Measurements from ENCODE around the gene NTNG1. TPM values are rescaled to one million over a fixed set of nuclear protein-coding genes. Genes with fewer than 3 reads are reported as not detected.

The NTNG1 gene
- polyA plus RNA-seq, 3 donors: 0.07 to 0.79 (median 0.43) TPM

- H3K27ac ChIP-seq (ENCODE audit: low read depth, low read length): no peak overlapping the region
Measured at GRCh38 chr1:107352850-107353249, 212.0 kb downstream of the NTNG1 start.

- no peak overlapping the region for H3K27ac ChIP-seq (ENCODE audit: low read depth, low read length)
- 35 to 53% (median 37%) methylated on average over 1 of the region's 1 CpG for WGBS, 3 donors
Measured at GRCh38 chr1:107357376-107357775, 216.5 kb downstream of the NTNG1 start.

GRCh38 chr1:107358619-107359327 lies 217.9 kb downstream of the NTNG1 start:
- H3K27ac ChIP-seq (ENCODE audit: low read depth, low read length): no peak overlapping the region
- 28 to 69% (median 64%) methylated on average over 5 of the region's 5 CpGs for WGBS, 3 donors

- no peak overlapping the region for H3K27ac ChIP-seq (ENCODE audit: low read depth, low read length)
- 39 to 77% (median 59%) methylated on average over 5 of the region's 5 CpGs for WGBS, 3 donors
Measured at GRCh38 chr1:107359472-107360241, 218.8 kb downstream of the NTNG1 start.

- WGBS, 3 donors: 63 to 78% (median 78%) methylated on average over 3 of the region's 3 CpGs
- H3K27ac ChIP-seq (ENCODE audit: low read depth, low read length): no peak overlapping the region
Measured at GRCh38 chr1:107362468-107363140, 221.8 kb downstream of the NTNG1 start.

- 48 to 58% (median 53%) methylated on average over 1 of the region's 1 CpG for WGBS, 3 donors
- H3K27ac ChIP-seq (ENCODE audit: low read depth, low read length): no peak overlapping the region
Measured at GRCh38 chr1:107363154-107363553, 222.3 kb downstream of the NTNG1 start.

- no peak overlapping the region for H3K27ac ChIP-seq (ENCODE audit: low read depth, low read length)
- 88 to 95% (median 91%) methylated on average over 2 of the region's 2 CpGs for WGBS, 3 donors
Measured at GRCh38 chr1:107365527-107366240, 224.8 kb downstream of the NTNG1 start.

- WGBS, 3 donors: 40 to 78% (median 64%) methylated on average over 4 of the region's 4 CpGs
- no peak overlapping the region for H3K27ac ChIP-seq (ENCODE audit: low read depth, low read length)
Measured at GRCh38 chr1:107378426-107378825, 237.6 kb downstream of the NTNG1 start.

- 43 to 79% (median 73%) methylated on average over 2 of the region's 2 CpGs for WGBS, 3 donors
- H3K27ac ChIP-seq (ENCODE audit: low read depth, low read length): no peak overlapping the region
Measured at GRCh38 chr1:107378866-107379265, 238.0 kb downstream of the NTNG1 start.

- no peak overlapping the region for H3K27ac ChIP-seq (ENCODE audit: low read depth, low read length)
Measured at GRCh38 chr1:107379826-107380225, 239.0 kb downstream of the NTNG1 start.

- no peak overlapping the region for H3K27ac ChIP-seq (ENCODE audit: low read depth, low read length)
Measured at GRCh38 chr1:107389410-107390396, 248.9 kb downstream of the NTNG1 start.

GRCh38 chr1:107394301-107394700 lies 253.5 kb downstream of the NTNG1 start:
- H3K27ac ChIP-seq (ENCODE audit: low read depth, low read length): no peak overlapping the region
- WGBS, 3 donors: 69 to 91% (median 81%) methylated on average over 3 of the region's 3 CpGs

More at GRCh38 chr1:107389410-107390396, 248.9 kb downstream of the NTNG1 start:
- 58 to 66% (median 58%) methylated on average over 15 of the region's 15 CpGs for WGBS, 3 donors

- H3K27ac ChIP-seq (ENCODE audit: low read depth, low read length): no peak overlapping the region
- WGBS, 3 donors: 82 to 91% (median 88%) methylated on average over 4 of the region's 4 CpGs
Measured at GRCh38 chr1:107401704-107402103, 260.9 kb downstream of the NTNG1 start.

- WGBS, 3 donors: 60 to 84% (median 82%) methylated on average over 1 of the region's 1 CpG
- H3K27ac ChIP-seq (ENCODE audit: low read depth, low read length): no peak overlapping the region
Measured at GRCh38 chr1:107404756-107405155, 263.9 kb downstream of the NTNG1 start.

GRCh38 chr1:107405236-107405635 lies 264.4 kb downstream of the NTNG1 start:
- 51 to 67% (median 55%) methylated on average over 2 of the region's 2 CpGs for WGBS, 3 donors
- no peak overlapping the region for H3K27ac ChIP-seq (ENCODE audit: low read depth, low read length)

GRCh38 chr1:107407011-107407410 lies 266.2 kb downstream of the NTNG1 start:
- WGBS, 3 donors: 78 to 89% (median 87%) methylated on average over 4 of the region's 4 CpGs
- no peak overlapping the region for H3K27ac ChIP-seq (ENCODE audit: low read depth, low read length)

- no peak overlapping the region for H3K27ac ChIP-seq (ENCODE audit: low read depth, low read length)
- WGBS, 3 donors: 60 to 62% (median 60%) methylated on average over 2 of the region's 2 CpGs
Measured at GRCh38 chr1:107413546-107413945, 272.7 kb downstream of the NTNG1 start.

GRCh38 chr1:107413951-107414350 lies 273.1 kb downstream of the NTNG1 start:
- 63 to 79% (median 76%) methylated on average over 2 of the region's 2 CpGs for WGBS, 3 donors
- no peak overlapping the region for H3K27ac ChIP-seq (ENCODE audit: low read depth, low read length)

Data from adipose tissue (tissue), 3 donors.